DND-41 (cell line): ENCODE measurements around the gene ALDH1L1.

Experiments
- CTCF ChIP-seq: IDR thresholded peaks from 2 replicates; pipeline ENCODE4 v1.5.1; 2012; ENCODE audit warnings: borderline replicate concordance, low read length, moderate library complexity, mild to moderate bottlenecking; ENCODE audit not compliant: poor library complexity, severe bottlenecking; ENCODE audit errors: extremely low read depth
- EZH2 ChIP-seq: IDR thresholded peaks from 3 replicates; pipeline ENCODE4 v1.6.1; 2012; ENCODE audit warnings: borderline replicate concordance, low read depth, mild to moderate bottlenecking, moderate library complexity, low read length, inconsistent platforms; ENCODE audit not compliant: severe bottlenecking

DNA sequence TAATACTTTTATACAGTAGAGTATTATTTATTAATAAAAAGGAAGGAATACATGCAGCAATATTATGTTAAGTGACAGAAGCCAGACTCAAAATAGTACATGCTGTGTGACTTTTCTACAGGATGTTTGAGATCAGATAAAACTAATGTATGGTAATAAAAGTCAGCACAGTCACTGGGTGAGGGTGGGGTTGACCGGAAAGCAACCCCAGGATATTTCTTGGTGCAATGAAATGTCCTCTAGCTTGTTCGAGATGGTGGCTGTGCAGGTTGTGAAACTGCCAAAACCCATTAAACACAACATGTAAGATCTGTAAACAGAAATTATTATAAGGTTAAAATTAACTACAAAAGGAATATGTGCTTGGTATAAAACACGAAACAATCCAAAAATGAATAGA, 20.8 kb upstream of the ALDH1L1 start:
- TF ChIP-seq CTCF = no peak
- no peak for TF ChIP-seq EZH2
